NOMO-1 (cell line): ENCODE data around the gene ZCWPW1.
"Not testable (repeated sequence)": the region's sequence is repeated elsewhere in the genome, so short reads cannot be mapped to it uniquely, and the experiment has no call there.

Experiments
- DNase-seq, 2 experiments: peaks; one replicate each; lab custom pipeline; 2025; ENCODE audit not compliant: unreplicated experiment in 2 of 2; lab: John Stamatoyannopoulos, UW

Gene ZCWPW1

DNA sequence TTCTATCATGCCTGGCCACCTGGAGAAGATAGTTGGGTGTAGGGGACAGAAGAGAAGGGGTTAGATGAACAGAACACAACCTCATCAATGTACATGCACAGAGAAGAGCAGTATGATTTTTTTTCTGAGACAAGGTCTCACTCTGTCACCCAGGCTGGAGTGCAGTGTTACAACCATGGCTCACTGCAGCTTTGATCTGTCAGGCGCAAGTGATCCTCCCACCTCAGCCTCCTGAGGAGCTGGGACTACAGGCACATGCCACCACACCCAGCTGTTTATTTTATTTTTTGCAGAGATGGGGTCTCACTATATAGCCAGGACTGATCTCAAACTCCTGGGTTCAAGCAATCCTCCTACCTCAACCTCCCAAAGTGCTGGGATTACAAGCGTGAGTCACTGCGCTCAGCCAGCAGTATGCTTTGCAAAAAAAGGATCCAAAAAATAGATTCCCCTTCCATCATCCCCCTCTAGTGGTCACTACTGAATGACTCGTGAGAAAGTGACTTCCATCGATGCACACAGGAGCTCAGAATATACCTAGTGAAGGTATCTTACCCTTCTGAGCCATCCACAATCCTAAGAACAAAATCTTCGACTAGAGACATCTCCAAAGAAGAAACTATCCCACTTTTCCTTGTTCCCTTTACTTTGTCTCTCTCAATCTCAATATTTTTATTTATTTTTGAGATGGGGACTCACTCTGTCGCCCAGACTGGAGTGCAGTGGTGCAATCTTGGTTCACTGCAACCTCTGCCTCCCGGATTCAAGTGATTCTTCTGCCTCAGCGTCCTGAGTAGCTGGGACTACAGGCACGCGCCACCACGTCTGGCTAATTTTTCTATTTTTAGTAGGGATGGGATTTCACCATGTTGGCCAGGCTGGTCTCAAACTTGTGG lies 21.0 kb downstream of the ZCWPW1 start:
- peak; percentile 65 to 83 for DNase-seq

DNA sequence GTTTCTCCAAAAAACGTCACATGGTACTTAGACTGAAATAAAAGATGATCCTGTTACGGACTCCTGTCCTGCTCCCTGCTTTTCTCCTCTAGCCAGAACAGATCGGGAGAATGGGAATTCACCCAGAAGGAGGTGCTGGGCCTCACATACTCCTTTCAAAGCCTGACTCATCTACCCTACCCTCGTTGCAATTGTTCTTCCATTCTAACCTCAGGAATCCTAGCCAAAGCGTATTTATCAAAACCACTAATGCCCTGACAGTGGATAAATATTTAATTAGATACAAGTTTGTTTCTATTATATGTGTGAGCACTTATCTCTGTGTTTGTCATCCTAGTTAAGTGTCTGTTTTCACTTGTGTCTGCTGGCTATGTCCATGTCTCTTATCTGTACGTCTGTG lies 21.7 kb downstream of the ZCWPW1 start:
- DNase-seq: no peak

DNA sequence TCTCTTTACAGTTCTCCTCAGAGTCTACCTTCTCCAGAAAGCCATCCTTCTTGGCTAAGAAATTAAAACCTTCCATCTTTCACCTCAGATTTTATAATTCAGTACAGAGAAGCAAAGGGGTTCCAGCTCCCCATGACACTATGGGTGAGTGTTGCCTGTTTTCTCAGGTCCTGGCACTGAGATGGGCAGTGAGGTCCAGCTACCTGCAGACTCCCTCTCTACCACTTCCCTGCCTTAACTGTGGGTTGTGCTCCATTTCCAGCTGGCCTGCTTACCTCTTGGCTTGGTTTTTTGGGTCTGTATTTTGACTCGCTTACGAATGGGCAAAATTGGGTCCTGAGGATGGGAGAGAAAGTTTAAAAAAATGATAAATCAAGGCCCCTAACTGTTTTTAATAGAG lies 26.3 kb downstream of the ZCWPW1 start:
- DNase-seq: no peak

DNA sequence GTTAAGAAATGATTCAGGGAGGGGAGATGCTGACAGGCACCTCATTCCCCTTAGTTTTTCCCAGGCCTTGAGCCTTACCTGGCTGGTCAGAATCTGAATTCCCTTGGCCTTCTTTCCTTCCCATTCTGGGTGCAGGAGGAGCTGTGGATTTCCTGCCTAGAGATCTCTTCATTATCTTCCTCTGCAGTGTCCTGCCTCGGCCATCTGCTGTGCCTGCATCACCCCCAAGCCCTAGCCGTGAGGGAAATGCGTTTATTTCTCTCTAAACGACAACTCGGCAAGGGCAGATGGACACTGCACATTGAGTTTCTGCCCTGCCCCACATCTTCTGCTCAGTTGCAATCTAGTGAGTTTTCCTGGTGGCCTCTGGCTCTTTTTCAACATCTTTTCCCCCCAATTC lies 26.7 kb downstream of the ZCWPW1 start:
- DNase-seq: no peak

DNA sequence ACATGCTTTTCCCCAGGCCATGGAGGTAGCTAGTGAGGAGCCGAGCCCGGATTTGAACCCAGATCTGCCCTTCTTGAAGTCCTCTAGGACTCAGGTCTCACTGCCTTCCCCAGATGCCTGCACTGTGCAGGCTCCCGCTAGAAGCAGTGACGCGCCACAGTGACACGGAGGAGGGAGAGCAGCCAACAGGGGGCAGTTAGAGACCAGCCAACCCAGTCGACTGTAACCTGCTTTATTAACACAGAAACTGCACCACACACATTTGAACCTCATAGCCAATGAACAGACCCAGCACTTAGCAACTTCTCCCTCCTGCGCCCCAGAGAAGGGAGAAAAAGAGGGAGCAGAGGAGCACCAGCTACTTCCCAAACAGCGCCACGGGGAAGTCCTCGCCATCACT lies 27.8 kb downstream of the ZCWPW1 start:
- DNase-seq: no peak

DNA sequence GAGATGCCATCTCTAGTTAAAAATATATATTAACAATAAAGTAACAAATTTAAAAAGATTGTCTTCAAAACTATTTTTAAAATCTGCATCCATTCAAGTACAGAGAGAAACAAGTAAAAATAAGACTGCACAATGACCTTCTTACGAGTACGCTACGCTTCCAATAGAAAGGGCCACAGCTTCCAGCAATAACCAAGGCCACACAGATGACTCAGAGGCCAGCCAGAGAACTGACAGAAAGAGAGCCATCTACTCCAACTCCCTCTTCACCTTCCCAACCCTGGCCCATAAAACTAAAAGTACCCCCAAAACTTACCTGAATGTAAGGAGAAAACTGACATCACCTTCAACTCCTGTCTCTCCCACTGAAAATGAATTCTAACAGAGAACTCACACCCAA lies 28.5 kb downstream of the ZCWPW1 start:
- DNase-seq: no peak

DNA sequence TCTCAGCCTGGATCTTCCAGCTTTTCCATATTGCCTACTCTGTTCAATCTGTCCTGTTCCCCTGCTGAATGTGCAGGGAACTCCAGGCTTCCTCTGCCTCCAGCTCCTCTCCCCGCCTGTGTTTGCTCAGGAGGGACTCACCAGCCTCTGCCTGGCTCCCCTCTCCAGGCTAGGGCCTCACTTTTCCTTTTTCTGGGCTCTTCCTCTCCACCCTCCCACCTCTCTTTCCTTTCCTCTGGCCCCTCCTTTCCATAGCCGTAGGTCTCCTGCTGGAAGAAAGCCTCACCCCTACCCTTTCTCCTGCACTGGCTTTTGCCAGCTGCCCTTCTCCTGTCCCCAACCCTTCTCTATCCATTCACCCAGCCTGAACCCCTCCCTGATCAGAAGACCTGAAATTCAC lies 30.3 kb downstream of the ZCWPW1 start:
- no peak for DNase-seq

DNA sequence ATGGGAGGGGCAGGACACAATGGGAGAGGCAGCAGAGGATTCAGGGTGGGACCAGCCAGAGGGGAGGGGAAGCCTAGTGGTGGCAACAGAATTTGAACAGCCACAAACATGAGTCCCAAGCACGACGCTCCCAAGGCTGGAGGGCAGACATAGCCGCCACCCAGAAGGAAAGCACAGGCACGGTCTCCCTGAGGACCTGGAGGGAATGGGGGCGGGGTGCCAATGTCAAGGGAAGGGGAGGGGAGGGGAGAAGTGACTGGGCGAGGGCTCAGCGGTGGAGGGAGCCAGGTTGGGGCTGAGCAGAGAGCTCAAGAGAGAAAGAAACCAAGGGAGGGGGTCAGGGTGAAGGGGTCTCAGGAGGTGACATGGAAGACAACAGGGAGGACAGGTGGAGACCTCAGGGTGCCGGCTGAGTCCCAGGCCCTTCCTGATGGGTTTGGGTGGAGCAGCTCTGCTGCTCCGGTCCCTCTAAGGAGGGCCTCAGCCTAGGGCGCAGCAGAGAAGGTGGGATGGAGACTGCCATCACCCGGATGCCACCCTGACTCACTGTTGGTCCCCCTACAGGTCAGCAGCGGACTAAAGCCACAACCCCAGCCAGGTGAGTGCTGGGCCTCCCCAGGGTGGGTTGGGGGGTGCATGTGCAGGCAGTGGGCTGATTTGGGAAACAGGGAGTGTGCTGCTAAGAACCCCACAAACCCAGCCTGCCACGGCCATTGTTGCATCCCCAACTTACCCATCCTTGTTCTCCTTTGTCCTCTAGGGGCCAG lies 31.0 kb downstream of the ZCWPW1 start:
- DNase-seq: no peak

DNA sequence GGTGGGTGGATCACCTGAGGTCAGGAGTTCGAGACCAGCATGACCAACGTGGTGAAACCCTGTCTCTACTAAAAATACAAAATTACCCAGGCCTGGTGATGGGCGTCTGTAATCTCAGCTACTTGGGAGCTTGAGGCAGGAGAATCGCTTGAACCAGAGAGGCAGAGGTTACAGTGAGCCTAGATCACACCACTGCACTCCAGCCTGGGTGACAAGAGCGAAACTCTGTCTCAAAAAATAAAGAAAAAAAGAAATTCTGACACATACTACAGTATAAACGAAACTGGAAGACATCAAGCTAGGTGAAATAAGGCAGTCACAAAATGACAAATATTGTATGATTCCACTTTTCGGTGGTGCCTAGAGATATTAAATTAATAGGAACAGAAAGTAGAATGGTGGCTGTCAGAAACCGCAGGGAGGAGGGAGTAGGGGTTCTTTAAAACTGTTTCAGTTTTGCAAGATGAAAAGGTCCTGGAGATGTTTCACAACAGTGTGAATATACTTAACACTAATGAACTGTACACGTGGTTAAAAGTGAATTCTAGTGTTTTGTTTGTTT lies 32.0 kb downstream of the ZCWPW1 start:
- peak; percentile 97 to 100 for DNase-seq

DNA sequence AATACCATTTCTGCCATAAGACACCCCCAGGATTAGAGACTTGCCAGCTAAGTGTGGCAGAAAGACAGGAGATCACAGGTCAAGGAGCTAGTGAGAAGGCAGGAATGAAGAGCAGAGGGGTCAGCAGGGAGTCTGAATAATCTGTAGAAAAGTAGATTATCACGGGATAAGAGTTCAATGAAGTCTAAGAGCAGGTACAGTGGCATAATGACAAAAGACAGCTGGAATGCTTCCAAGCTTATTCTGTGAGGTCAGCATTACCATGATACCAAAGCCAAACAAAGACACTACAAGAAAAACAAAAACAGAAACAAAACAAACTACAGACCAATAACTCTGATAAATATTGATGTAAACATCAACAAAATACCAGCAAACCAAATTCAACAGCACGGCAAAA lies 34.4 kb downstream of the ZCWPW1 start:
- no peak for DNase-seq

DNA sequence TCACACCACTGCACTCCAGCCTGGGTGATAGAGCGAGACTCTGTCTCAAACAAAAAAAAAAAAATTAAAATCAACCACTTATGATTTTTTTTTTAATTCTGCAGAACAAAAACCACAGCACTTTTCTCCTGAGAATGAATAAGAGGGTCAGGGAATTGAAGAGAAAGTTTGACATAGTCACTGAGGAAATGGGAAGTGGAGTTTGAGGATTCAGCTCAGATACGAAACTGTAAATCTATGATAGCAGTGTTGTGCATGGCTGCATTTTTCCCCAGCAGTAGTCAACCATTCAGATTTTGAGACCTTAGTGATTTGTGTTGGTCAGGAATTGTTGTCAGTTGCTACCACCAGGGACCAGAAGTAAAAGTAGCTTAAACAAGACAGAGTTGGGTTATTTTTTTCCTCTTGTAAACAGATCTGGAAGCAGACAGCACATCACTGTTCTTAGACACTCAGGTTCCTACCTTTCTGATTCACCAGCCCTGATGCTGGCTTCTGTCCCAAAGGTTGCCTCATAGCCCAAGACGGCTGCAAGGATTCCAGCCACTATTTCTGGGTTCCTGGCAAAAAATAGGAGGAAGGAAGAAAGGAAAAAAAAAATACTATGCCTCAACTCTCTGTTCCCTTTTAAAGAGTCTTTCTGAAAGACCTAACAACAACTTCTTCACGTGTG lies 35.1 kb downstream of the ZCWPW1 start:
- DNase-seq: no peak

DNA sequence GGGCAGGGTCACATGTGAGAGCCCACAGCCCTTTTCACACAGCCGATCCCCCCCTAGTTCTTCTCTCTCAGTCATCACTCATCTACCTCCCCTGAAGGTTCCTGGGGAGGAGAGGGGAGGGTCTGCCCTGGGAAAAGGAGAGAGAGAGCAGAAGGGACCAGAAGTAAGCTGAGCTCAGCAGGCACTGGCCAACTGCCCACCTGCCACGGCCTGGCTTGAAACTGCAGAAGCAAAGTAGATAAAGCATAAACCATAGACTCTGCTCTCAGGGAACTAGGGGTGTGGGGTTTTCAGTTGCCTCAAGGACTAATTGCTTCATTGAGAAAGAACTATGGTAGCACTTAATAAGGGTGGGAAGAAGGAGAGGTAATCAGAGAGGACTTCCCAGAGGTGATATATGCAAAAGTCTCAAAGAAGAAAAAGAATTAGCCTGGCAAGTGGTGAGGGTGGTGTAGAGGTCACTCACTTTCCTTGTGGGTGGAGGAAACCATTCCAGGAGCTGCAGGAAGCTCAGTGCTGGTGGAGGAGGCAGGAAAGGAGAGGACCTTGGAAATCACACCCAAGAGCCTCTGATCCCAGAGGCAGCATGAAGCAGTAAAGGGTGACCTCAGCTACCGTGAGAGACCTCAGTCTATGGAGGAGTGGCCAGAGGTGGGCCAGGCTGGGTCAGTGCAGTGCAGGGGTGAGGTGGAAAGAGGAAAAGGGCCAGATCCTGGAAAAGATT lies 38.1 kb downstream of the ZCWPW1 start:
- DNase-seq: no peak

DNA sequence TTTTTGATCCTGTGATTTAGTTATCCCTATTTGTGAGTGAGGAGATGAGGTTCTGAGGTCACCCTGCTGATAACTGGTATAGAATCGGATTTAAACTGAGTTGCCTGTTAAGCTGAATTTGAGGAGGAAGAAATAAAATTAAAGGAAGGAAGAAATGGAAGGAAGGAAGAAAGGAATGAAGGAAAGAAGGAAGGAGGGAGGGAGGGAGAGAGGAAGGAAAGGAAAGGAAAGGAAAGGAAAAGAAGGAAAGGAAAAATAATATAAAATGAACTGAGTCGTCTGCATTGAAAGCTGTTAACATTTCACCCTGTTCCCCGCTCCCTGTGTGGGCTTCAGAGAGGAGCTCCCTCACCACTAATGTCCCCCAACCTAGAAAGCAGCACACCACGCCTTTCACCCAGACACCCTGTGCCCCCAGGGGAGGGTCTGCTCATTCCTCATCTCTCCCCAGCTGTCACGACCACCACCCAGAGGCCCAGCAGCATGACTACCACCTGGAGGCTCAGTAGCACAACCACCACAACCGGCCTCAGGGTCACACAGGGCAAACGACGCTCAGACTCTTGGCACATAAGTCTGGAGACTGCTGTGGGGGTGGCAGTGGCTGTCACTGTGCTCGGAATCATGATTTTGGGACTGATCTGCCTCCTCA lies 38.9 kb downstream of the ZCWPW1 start:
- no peak for DNase-seq

DNA sequence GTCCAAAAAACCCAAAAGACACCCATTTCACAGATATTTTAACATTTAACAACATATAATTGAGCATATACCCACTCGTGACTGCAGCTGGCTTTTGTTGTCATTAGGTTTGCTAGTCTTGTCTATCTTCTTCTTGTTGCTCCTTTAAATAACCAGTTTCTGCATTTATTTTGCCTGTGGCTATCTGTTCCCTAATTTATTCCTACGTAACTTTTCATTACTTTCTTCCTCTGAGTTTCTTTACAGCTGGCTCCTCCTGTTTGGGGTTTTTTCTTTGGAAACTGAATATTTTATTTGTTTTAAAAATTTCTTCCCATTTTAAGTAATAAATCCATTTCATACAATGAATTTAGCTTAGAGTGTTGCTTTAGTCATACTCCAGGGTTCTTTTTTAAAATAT lies 40.8 kb downstream of the ZCWPW1 start:
- no peak for DNase-seq

DNA sequence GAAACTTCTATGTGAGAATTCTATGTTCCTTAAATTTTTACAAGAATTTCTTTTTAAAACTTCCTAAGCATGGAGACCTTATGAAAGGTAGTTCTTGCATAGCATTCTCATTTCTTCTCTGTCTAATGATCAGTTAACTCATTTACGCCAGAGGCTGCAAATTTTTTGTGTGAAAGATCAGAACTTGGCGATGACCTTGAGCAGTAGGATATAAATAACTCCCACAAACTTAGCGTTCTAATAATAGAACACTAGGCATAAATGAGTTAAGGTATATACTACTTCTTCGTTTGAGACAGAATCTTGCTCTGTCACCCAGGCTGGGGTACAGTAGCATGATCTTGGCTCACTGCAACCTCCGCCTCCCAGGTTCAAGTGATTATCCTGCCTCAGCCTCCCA lies 41.6 kb downstream of the ZCWPW1 start:
- no peak for DNase-seq

DNA sequence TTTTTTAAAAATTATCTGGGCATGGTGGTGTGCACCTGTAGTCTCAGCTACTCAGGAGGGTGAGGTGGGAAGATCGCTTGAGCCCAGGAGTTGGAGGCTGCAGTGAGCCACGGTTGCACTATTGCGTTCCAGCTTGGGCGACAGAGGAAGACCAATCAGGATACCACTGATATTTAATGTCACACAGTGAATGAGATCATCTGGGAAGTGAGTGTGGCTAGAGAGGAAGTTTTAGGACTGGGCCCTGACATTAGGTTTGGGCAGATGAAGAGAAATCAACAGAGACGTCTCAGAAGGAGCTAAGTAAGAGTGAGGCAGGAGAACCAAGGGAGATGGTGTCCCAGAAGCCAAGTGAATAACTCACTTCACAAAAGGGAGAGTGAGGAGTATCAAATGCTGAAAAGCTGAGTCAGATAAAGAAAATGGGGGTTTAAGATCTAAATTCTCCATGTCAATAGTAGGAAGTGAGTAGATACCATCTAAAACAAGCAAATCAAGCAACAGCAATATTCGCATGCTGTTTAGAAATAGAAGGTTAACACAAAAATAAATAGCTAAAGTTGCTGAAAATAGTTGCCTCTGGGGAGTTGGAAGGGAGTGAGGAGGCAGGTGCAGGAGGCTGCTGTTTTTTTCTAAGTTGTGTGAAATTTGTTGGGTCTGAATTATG lies 43.7 kb downstream of the ZCWPW1 start:
- no peak for DNase-seq

DNA sequence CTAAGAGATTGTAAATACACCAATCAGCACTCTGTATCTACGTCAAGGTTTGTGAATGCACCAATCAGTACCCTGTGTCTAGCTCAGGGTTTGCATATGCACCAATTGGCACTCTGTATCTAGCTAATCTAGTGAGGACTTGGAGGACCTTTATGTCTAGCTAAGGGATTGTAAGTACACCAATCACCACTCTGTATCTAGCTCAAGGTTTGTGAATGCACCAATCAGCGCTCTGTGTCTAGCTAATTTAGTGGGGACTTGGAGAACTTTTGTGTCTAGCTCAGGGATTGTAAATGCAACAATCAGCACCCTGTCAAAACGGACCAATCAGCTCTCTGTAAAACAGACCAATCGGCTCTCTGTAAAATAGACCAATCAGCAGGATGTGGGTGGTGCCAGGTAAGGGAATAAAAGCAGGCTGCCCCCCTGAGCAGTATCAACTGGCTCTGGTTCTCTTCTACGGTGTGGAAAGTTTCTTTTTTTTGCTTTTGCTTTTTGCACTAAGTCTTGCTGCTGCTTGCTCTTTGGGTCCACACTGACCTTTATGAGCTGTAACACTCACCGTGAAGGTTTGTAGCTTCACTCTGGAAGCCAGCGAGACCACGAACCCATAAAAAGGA lies 46.2 kb downstream of the ZCWPW1 start:
- not testable (repeated sequence) for DNase-seq

DNA sequence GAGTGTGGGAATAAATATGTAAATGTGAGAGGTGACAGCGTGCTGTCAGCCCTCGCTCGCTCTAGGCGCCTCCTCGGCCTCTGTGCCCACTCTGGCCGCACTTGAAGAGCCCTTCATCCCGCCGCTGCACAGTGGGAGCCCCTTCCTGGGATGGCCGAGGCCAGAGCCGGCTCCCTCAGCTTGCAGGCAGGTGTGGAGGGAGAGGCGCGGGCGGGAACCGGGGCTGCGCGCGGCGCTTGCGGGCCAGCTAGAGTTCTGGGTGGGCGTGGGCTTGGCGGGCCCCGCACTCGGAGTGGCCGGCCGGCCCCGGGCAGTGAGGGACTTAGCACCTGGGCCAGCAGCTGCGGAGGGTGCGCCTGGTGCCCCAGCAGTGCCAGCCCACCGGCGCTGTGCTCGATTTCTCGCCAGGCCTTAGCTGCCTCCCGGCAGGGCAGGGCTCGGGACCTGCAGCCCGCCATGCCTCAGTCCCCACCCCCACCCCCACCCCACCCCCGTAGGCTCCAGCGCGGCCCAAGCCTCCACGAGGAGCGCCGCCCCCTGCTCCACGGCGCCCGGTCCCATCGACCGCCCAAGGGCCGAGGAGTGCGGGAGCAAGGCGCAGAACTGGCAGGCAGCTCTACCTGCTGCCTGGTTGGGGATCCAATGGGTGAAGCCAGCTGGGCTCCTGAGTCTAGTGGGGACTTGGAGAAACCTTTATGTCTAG lies 46.8 kb downstream of the ZCWPW1 start:
- DNase-seq: not testable (repeated sequence)
